ENCODE results near the gene NEK5. TPM values are rescaled to one million over a fixed set of nuclear protein-coding genes. Genes with fewer than 3 reads are reported as not detected.

Gene NEK5
- total RNA-seq, 1 experiment from 2014 or later, result 0.39 TPM

DNA sequence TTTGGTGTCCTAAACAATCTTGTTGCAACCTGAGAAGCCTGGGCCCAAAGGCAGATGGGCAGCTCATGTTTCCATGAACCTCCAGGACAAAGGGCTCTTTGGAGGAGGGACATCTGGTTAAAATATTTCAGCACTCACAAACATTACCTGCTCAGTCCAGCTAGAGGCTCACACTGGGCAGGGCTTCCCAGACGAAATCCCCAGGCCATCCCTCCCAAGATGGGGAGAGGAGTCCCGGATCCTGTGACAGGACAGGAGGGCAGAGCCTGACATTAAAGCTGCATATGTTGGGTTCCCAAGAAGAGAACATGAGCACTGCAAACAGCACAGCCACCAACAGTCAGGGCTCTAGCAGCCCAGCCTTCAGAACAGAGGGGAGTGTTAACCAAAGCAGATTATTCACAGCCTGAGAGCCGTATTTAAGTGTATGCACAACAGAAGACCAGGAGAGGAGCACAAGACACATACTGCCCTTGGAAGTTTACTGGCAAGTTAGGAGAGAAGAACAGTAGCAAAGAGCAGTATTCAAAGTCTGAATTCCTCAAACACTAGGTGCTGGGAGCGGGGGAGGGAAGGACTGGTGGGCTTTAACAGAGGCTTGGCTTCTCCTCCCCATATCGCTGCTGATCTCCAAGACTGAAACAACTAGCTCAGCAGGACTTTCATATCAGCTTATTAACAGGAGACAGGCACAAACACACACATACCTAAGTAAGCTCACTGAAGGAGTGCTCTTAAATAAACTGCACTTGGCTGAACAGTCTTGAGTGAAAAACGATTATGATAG, 130.0 kb downstream of the NEK5 start:
- DNase-seq, result peak; percentile 39 to 57
- H3K9me3 Mint-ChIP-seq (ENCODE audit: unreplicated experiment), result no peaks in the 10 kb centered on the region
- no peaks in the 10 kb centered on the region for H3K27me3 Mint-ChIP-seq (ENCODE audit: insufficient read depth, unreplicated experiment)
- peak overlapping the region; percentile 83 for H3K27ac Mint-ChIP-seq (ENCODE audit: unreplicated experiment)
- Histone ChIP-seq H3K4me3 (ENCODE audit: low read depth, low read length) (no peak overlapping the region), H3K4me1 (peaks cover 58% of the 10 kb centered on the region), H3K36me3 (ENCODE audit: control insufficient read depth, insufficient read depth, low read length) (no peaks in the 10 kb centered on the region), H3K27me3 (replicated peaks; ENCODE audit: control insufficient read depth, insufficient read depth, low read length) (no peaks in the 10 kb centered on the region), H3K9me3 (no peaks in the 10 kb centered on the region)
- no peaks in the 10 kb centered on the region for H3K36me3 Mint-ChIP-seq (ENCODE audit: insufficient read depth, unreplicated experiment)
- BruUV-seq (replicated peaks), result no TSS peak
- H3K4me3 Mint-ChIP-seq (ENCODE audit: unreplicated experiment), result peak overlapping the region; percentile 36
- CTCF ChIA-PET, result interaction anchor here (0.8 to 3.7 kb wide), 7 partner anchors 14 to 129 kb away, joined by 3 to 36 read pairs (median 3); partner anchors contain the start of genes ALG11 and NEK5
- H3K4me1 Mint-ChIP-seq (ENCODE audit: low read depth, unreplicated experiment), result peaks cover 54% of the 10 kb centered on the region
- POLR2A ChIA-PET, result interaction anchor here (0.5 to 3.2 kb wide), 5 partner anchors 13 to 546 kb away, joined by 3 to 14 read pairs (median 4); partner anchors contain the start of genes ALG11 and INTS6
- TF ChIP-seq CTCF (IDR thresholded peaks at IDR 0.05; ENCODE audit: insufficient read depth in 1 of 2, low read depth in 1 of 2, low read length in 1 of 2, severe bottlenecking in 1 of 2, unreplicated experiment in 1 of 2), result no peak
- intact Hi-C loops (cut with micrococcal nuclease; ENCODE audit: unreplicated experiment), result loop anchor here (1.0 to 5.0 kb wide), 4 partner anchors 14 to 142 kb away; partner anchors contain the start of gene ALG11

DNA sequence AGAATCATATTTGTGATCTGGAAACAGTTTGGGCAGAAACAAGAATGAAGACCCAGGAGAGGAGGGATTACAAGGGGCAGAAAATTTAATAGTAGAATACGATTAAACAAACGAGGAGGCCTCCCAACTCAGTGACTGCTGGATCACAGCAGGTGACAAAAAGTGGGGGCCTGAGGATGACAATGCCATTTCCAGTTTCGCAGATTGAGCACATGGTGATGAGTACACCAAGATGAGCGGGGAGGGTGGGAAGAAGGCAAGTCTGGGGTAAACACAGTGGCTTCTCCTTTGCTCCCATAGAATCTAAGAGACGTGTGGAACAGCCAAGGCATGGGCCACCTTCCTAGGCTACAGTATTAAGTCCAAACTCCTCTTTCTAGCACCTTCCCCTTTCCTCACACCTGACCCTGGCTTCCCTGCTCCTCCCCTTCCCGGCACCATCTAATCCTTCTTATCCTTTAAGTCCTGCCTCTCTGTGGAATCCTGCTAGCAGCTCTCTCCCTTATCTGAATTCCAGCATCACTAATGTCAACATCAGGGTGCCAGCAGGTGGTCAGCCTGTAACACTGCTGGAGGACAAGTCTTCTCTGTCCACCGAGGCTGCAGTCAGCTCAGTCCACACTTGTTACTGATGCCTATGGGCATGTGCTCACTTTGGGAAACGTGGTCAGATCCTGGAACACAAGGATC, 131.1 kb downstream of the NEK5 start:
- Mint-ChIP-seq H3K27ac (ENCODE audit: unreplicated experiment) (peak overlapping the region; percentile 83), H3K4me3 (ENCODE audit: unreplicated experiment) (peak overlapping the region; percentile 52), H3K27me3 (ENCODE audit: insufficient read depth, unreplicated experiment) (no peaks in the 10 kb centered on the region), H3K9me3 (ENCODE audit: unreplicated experiment) (no peaks in the 10 kb centered on the region), H3K4me1 (ENCODE audit: low read depth, unreplicated experiment) (peaks cover 54% of the 10 kb centered on the region), H3K36me3 (ENCODE audit: insufficient read depth, unreplicated experiment) (no peaks in the 10 kb centered on the region)
- ChIA-PET CTCF (interaction anchor here (1.0 to 3.7 kb wide), 4 partner anchors 15 to 130 kb away, joined by 3 to 36 read pairs (median 6); partner anchors contain the start of genes ALG11 and NEK5), POLR2A (interaction anchor here (0.7 to 3.2 kb wide), 4 partner anchors 15 to 545 kb away, joined by 3 to 14 read pairs (median 4); partner anchors contain the start of genes ALG11 and INTS6)
- intact Hi-C loops (cut with micrococcal nuclease; ENCODE audit: unreplicated experiment), result loop anchor here (1.0 to 5.0 kb wide), 5 partner anchors 15 to 140 kb away; partner anchors contain the start of gene ALG11
- peaks cover 58% of the 10 kb centered on the region for H3K4me1 ChIP-seq
- no peaks in the 10 kb centered on the region for H3K36me3 ChIP-seq (ENCODE audit: control insufficient read depth, insufficient read depth, low read length)
- no peaks in the 10 kb centered on the region for H3K27me3 ChIP-seq (replicated peaks; ENCODE audit: control insufficient read depth, insufficient read depth, low read length)
- no peak for TF ChIP-seq CTCF (IDR thresholded peaks at IDR 0.05; ENCODE audit: insufficient read depth in 1 of 2, low read depth in 1 of 2, low read length in 1 of 2, severe bottlenecking in 1 of 2, unreplicated experiment in 1 of 2)
- BruUV-seq (replicated peaks), result TSS peak; percentile 36
- DNase-seq, result peak; percentile 89 to 94
- no peak overlapping the region for H3K4me3 ChIP-seq (ENCODE audit: low read depth, low read length)
- no peaks in the 10 kb centered on the region for H3K9me3 ChIP-seq

DNA sequence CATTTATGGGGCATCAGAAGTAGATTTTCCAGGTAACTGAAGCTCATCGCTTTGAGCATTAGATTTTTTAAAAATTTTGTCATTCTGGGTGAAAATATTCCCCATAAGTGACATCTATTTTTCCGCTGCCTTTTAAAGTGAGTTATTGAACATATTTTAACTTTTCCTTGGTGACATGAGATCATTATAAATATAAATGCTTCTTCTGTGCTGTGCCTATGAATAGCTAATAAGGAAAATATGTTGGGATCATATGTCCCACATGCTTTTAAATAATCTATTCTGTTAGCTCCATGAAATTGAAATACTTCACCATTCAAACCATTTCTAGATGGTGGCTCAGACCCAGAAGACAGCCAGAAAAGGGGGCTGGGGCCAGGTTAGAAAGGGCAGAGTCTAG, 131.7 kb downstream of the NEK5 start:
- H3K4me1 ChIP-seq, result peaks cover 58% of the 10 kb centered on the region
- Mint-ChIP-seq H3K27ac (ENCODE audit: unreplicated experiment) (peak overlapping the region; percentile 83), H3K4me3 (ENCODE audit: unreplicated experiment) (peak overlapping the region; percentile 52), H3K9me3 (ENCODE audit: unreplicated experiment) (no peaks in the 10 kb centered on the region), H3K27me3 (ENCODE audit: insufficient read depth, unreplicated experiment) (no peaks in the 10 kb centered on the region), H3K36me3 (ENCODE audit: insufficient read depth, unreplicated experiment) (no peaks in the 10 kb centered on the region), H3K4me1 (ENCODE audit: low read depth, unreplicated experiment) (peaks cover 54% of the 10 kb centered on the region)
- intact Hi-C loops (cut with micrococcal nuclease; ENCODE audit: unreplicated experiment), result loop anchor here (1.0 to 5.0 kb wide), 3 partner anchors 85 to 140 kb away; no protein-coding TSS in a partner anchor
- TF ChIP-seq CTCF (IDR thresholded peaks at IDR 0.05; ENCODE audit: insufficient read depth in 1 of 2, low read depth in 1 of 2, low read length in 1 of 2, severe bottlenecking in 1 of 2, unreplicated experiment in 1 of 2), result no peak
- CTCF ChIA-PET, result interaction anchor here (3.1 to 3.7 kb wide), 2 partner anchors 16 to 131 kb away, joined by 10 to 36 read pairs; partner anchors contain the start of genes ALG11 and NEK5
- no peaks in the 10 kb centered on the region for H3K9me3 ChIP-seq
- no peak overlapping the region for H3K4me3 ChIP-seq (ENCODE audit: low read depth, low read length)
- H3K36me3 ChIP-seq (ENCODE audit: control insufficient read depth, insufficient read depth, low read length), result no peaks in the 10 kb centered on the region
- no peaks in the 10 kb centered on the region for H3K27me3 ChIP-seq (replicated peaks; ENCODE audit: control insufficient read depth, insufficient read depth, low read length)
- POLR2A ChIA-PET, result interaction anchor here (3.2 kb wide), 1 partner anchor 18 kb away, joined by 14 read pairs; no protein-coding TSS in a partner anchor
- DNase-seq, result no peak
- no TSS peak for BruUV-seq (replicated peaks)
